ENCODE results near the gene YIPF2. TPM values are rescaled to one million over a fixed set of nuclear protein-coding genes. Genes with fewer than 3 reads are reported as not detected.

YIPF2 gene
- total RNA-seq, 6 donors from 2014 or later: 18.9 to 56.6 (median 49.5) TPM

GRCh38 chr19:10923260-10924112 lies 5.0 kb downstream of the YIPF2 start:
- DNase-seq: peak in 1 of 2 donors; percentile 77
- no peaks in the 10 kb centered on the region for H3K27me3 ChIP-seq
- no peak for TF ChIP-seq EP300 (IDR thresholded peaks at IDR 0.05)
- no peak for TF ChIP-seq CTCF (IDR thresholded peaks at IDR 0.05)
- no peak for TF ChIP-seq POLR2AphosphoS5 (IDR thresholded peaks at IDR 0.05)
- TF ChIP-seq POLR2A (IDR thresholded peaks at IDR 0.05): no peak

DNA sequence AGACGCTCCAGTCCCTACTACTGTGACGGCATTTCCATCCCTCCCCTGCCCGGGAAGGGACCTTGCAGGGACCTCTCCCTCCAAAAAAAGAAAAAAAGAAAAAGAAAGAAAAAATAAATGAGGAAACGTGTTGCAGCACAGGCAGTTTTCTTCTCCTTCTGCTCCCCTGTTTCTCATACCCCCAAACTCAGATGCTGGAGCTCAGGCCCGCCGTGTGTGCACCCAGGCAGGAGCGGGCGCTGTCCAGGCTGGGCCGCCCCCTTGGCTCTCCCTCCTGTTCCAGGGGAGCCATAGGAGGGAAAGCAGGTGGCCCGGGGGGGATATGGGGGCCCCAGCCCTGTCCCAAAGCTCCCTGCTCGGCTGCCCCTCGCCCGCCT lies 5.8 kb downstream of the YIPF2 start:
- peaks cover 2 to 75% (median 51%) of the 10 kb centered on the region in 4 donors for H3K36me3 ChIP-seq
- H3K27ac ChIP-seq: no peak overlapping the region
- peaks cover 4 to 11% (median 6%) of the 10 kb centered on the region in 4 donors for H3K4me1 ChIP-seq
- no peaks in the 10 kb centered on the region for H3K27me3 ChIP-seq
- H3K4me3 ChIP-seq: no peak overlapping the region
- 87 to 94% methylated on average over 13 of the region's 13 CpGs for whole genome bisulfite sequencing, 2 donors
- DNase-seq (peak in 1 of 2 donors; percentile 69), ATAC-seq (ENCODE audit: low FRiP score in 2 of 2) (no peak)
- no peaks in the 10 kb centered on the region for H3K9me3 ChIP-seq
- TF ChIP-seq CTCF (IDR thresholded peaks at IDR 0.05): no peak
- TF ChIP-seq POLR2A (IDR thresholded peaks at IDR 0.05): no peak
- TF ChIP-seq EP300 (IDR thresholded peaks at IDR 0.05): no peak
- TF ChIP-seq POLR2AphosphoS5 (IDR thresholded peaks at IDR 0.05): no peak

More at GRCh38 chr19:10923260-10924112, 5.0 kb downstream of the YIPF2 start:
- ATAC-seq (ENCODE audit: low FRiP score in 2 of 2): no peak
- Histone ChIP-seq H3K4me1 (peaks cover 7 to 16% (median 10%) of the 10 kb centered on the region in 4 donors), H3K9me3 (no peaks in the 10 kb centered on the region), H3K36me3 (peaks cover 2 to 71% (median 51%) of the 10 kb centered on the region in 4 donors), H3K4me3 (no peak overlapping the region), H3K27ac (no peak overlapping the region)
- WGBS, 2 donors: 84 to 98% methylated on average over 9 to 21 of the region's 29 CpGs

DNA sequence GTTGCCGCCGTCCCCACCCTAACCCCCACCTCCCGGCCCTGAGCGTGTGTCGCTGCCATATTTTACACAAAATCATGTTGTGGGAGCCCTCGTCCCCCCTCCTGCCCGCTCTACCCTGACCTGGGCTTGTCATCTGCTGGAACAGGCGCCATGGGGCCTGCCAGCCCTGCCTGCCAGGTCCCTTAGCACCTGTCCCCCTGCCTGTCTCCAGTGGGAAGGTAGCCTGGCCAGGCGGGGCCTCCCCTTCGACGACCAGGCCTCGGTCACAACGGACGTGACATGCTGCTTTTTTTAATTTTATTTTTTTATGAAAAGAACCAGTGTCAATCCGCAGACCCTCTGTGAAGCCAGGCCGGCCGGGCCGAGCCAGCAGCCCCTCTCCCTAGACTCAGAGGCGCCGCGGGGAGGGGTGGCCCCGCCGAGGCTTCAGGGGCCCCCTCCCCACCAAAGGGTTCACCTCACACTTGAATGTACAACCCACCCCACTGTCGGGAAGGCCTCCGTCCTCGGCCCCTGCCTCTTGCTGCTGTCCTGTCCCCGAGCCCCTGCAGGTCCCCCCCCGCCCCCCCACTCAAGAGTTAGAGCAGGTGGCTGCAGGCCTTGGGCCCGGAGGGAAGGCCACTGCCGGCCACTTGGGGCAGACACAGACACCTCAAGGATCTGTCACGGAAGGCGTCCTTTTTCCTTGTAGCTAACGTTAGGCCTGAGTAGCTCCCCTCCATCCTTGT lies 6.4 kb downstream of the YIPF2 start:
- WGBS, 2 donors: 82 to 87% methylated on average over 29 to 32 of the region's 33 CpGs
- H3K27ac ChIP-seq: no peak overlapping the region
- no peak for TF ChIP-seq EP300 (IDR thresholded peaks at IDR 0.05)
- TF ChIP-seq POLR2AphosphoS5 (IDR thresholded peaks at IDR 0.05): no peak
- no peak for TF ChIP-seq CTCF (IDR thresholded peaks at IDR 0.05)
- no peak for TF ChIP-seq POLR2A (IDR thresholded peaks at IDR 0.05)
- H3K4me1 ChIP-seq: peaks cover 0 to 7% (median under 1%) of the 10 kb centered on the region in 4 donors
- H3K9me3 ChIP-seq: no peaks in the 10 kb centered on the region
- H3K4me3 ChIP-seq: no peak overlapping the region
- ATAC-seq (ENCODE audit: low FRiP score in 2 of 2) (no peak), DNase-seq (peak in 1 of 2 donors; percentile 72)
- H3K27me3 ChIP-seq: no peaks in the 10 kb centered on the region
- H3K36me3 ChIP-seq: peaks cover 2 to 75% (median 51%) of the 10 kb centered on the region in 4 donors

DNA sequence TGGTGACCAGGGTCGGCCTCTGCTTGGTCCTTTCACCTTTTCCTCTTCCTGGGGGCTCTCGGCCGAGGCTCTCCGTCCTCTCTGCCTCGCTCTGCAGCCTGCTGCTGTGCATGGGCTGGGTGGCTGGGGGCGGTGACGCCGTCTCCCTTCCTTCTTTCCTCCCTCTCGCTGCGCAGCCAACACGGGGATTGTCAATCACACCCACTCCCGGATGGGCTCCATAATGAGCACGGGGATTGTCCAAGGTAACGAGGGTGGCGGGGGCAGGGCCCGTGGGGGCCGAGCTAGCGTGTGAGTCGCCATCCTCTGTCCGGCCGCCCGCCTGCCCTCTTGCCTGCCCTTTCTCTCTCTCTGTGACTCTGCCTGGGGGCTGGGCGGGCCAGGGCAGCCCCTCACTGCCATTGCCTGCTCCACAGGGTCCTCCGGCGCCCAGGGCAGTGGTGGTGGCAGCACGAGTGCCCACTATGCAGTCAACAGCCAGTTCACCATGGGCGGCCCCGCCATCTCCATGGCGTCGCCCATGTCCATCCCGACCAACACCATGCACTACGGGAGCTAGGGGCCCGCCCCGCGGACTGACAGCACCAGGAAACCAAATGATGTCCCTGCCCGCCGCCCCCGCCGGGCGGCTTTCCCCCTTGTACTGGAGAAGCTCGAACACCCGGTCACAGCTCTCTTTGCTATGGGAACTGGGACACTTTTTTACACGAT lies 7.1 kb downstream of the YIPF2 start:
- ATAC-seq (ENCODE audit: low FRiP score in 2 of 2) (no peak), DNase-seq (peak in 1 of 2 donors; percentile 85)
- peaks cover 2 to 82% (median 54%) of the 10 kb centered on the region in 4 donors for H3K36me3 ChIP-seq

More for the DNA sequence above, 7.1 kb downstream of the YIPF2 start:
- no peak for TF ChIP-seq POLR2A (IDR thresholded peaks at IDR 0.05)
- TF ChIP-seq EP300 (IDR thresholded peaks at IDR 0.05): no peak
- TF ChIP-seq CTCF (IDR thresholded peaks at IDR 0.05): no peak
- no peak for TF ChIP-seq POLR2AphosphoS5 (IDR thresholded peaks at IDR 0.05)
- H3K27ac ChIP-seq: no peak overlapping the region
- H3K27me3 ChIP-seq: no peaks in the 10 kb centered on the region
- no peak overlapping the region for H3K4me3 ChIP-seq
- 90 to 93% methylated on average over 21 to 32 of the region's 43 CpGs for WGBS, 2 donors
- peaks cover 0 to 7% (median 0%) of the 10 kb centered on the region in 4 donors for H3K4me1 ChIP-seq
- no peaks in the 10 kb centered on the region for H3K9me3 ChIP-seq

Measured in upper lobe of left lung (tissue), 6 donors.